ENCODE data around the gene CPNE9. TPM values are rescaled to one million over a fixed set of nuclear protein-coding genes. Genes with fewer than 3 reads are reported as not detected.

The CPNE9 gene
- total RNA-seq, 1 experiment from 2014 or later = not detected

DNA sequence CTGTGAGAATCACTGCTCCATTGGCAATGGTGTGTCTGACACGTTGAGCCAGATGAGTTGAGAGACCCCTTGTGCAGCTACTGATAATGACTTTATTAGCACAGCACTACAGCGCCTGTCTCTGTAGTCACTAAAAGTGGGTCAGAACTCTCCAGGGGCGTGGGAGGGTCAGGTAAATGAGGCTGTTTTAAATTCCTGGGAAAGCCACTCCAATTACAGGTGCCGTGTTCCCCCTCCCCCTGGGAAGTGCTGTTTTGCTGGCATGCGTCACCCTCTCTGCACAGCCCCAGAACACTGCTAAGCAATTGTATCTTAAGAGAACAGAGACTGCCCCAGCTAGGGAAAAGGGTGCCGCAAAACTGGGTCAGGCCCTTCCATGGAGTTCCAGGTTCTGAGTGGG lies 21.5 kb upstream of the CPNE9 start:
- ChIA-PET POLR2A (no interaction called here), CTCF (no interaction called here)

GRCh38 chr3:9683426-9683825 lies 20.2 kb upstream of the CPNE9 start:
- intact Hi-C loops (cut with micrococcal nuclease; ENCODE audit: unreplicated experiment) = no loop called here
- Mint-ChIP-seq H3K4me3 (ENCODE audit: unreplicated experiment) (no peak overlapping the region), H3K9me3 (ENCODE audit: unreplicated experiment) (no peaks in the 10 kb centered on the region), H3K4me1 (ENCODE audit: low read depth, unreplicated experiment) (peaks cover 26% of the 10 kb centered on the region), H3K27me3 (ENCODE audit: insufficient read depth, unreplicated experiment) (no peaks in the 10 kb centered on the region), H3K27ac (ENCODE audit: unreplicated experiment) (no peak overlapping the region), H3K36me3 (ENCODE audit: insufficient read depth, unreplicated experiment) (peaks cover 19% of the 10 kb centered on the region)
- POLR2A ChIA-PET = no interaction called here
- Histone ChIP-seq H3K27me3 (replicated peaks; ENCODE audit: control insufficient read depth, insufficient read depth, low read length) (no peaks in the 10 kb centered on the region), H3K36me3 (ENCODE audit: control insufficient read depth, insufficient read depth, low read length) (peaks cover 1% of the 10 kb centered on the region; the same call in 1 of the 2 replicates), H3K4me3 (ENCODE audit: low read depth, low read length) (no peak overlapping the region), H3K4me1 (peaks cover 13% of the 10 kb centered on the region), H3K9me3 (no peaks in the 10 kb centered on the region)
- CTCF ChIA-PET = no interaction called here
- DNase-seq = no peak
- BruUV-seq (replicated peaks) = no TSS peak
- TF ChIP-seq CTCF (IDR thresholded peaks at IDR 0.05; ENCODE audit: insufficient read depth in 1 of 2, low read depth in 1 of 2, low read length in 1 of 2, severe bottlenecking in 1 of 2, unreplicated experiment in 1 of 2) = no peak

More for the DNA sequence above, 21.5 kb upstream of the CPNE9 start:
- Mint-ChIP-seq H3K27me3 (ENCODE audit: insufficient read depth, unreplicated experiment) (no peaks in the 10 kb centered on the region), H3K4me1 (ENCODE audit: low read depth, unreplicated experiment) (peaks cover 26% of the 10 kb centered on the region), H3K27ac (ENCODE audit: unreplicated experiment) (no peak overlapping the region), H3K36me3 (ENCODE audit: insufficient read depth, unreplicated experiment) (peaks cover 19% of the 10 kb centered on the region), H3K4me3 (ENCODE audit: unreplicated experiment) (no peak overlapping the region), H3K9me3 (ENCODE audit: unreplicated experiment) (no peaks in the 10 kb centered on the region)
- Histone ChIP-seq H3K4me3 (ENCODE audit: low read depth, low read length) (no peak overlapping the region), H3K27me3 (replicated peaks; ENCODE audit: control insufficient read depth, insufficient read depth, low read length) (no peaks in the 10 kb centered on the region), H3K4me1 (peaks cover 13% of the 10 kb centered on the region), H3K9me3 (no peaks in the 10 kb centered on the region), H3K36me3 (ENCODE audit: control insufficient read depth, insufficient read depth, low read length) (peaks cover 1% of the 10 kb centered on the region; the same call in 1 of the 2 replicates)
- intact Hi-C loops (cut with micrococcal nuclease; ENCODE audit: unreplicated experiment) = no loop called here
- TF ChIP-seq CTCF (IDR thresholded peaks at IDR 0.05; ENCODE audit: insufficient read depth in 1 of 2, low read depth in 1 of 2, low read length in 1 of 2, severe bottlenecking in 1 of 2, unreplicated experiment in 1 of 2) = no peak
- BruUV-seq (replicated peaks) = no TSS peak
- DNase-seq = no peak

- H3K36me3 ChIP-seq (ENCODE audit: control insufficient read depth, insufficient read depth, low read length) = peaks cover 1% of the 10 kb centered on the region; the same call in 1 of the 2 replicates
- CTCF ChIA-PET = no interaction called here
These were observed 18.2 kb upstream of the CPNE9 start for GRCh38 chr3:9685216-9686049.

More at GRCh38 chr3:9685216-9686049, 18.2 kb upstream of the CPNE9 start:
- no TSS peak for BruUV-seq (replicated peaks)
- peaks cover 17% of the 10 kb centered on the region for H3K4me1 Mint-ChIP-seq (ENCODE audit: low read depth, unreplicated experiment)
- no peak overlapping the region for H3K4me3 Mint-ChIP-seq (ENCODE audit: unreplicated experiment)
- no peak for TF ChIP-seq CTCF (IDR thresholded peaks at IDR 0.05; ENCODE audit: insufficient read depth in 1 of 2, low read depth in 1 of 2, low read length in 1 of 2, severe bottlenecking in 1 of 2, unreplicated experiment in 1 of 2)
- H3K4me3 ChIP-seq (ENCODE audit: low read depth, low read length) = no peak overlapping the region
- H3K27me3 ChIP-seq (replicated peaks; ENCODE audit: control insufficient read depth, insufficient read depth, low read length) = no peaks in the 10 kb centered on the region
- H3K36me3 Mint-ChIP-seq (ENCODE audit: insufficient read depth, unreplicated experiment) = peaks cover 32% of the 10 kb centered on the region
- no peak overlapping the region for H3K27ac Mint-ChIP-seq (ENCODE audit: unreplicated experiment)
- no peaks in the 10 kb centered on the region for H3K27me3 Mint-ChIP-seq (ENCODE audit: insufficient read depth, unreplicated experiment)
- no peak for DNase-seq
- no peaks in the 10 kb centered on the region for H3K9me3 ChIP-seq
- no peaks in the 10 kb centered on the region for H3K9me3 Mint-ChIP-seq (ENCODE audit: unreplicated experiment)
- intact Hi-C loops (cut with micrococcal nuclease; ENCODE audit: unreplicated experiment) = no loop called here
- POLR2A ChIA-PET = no interaction called here
- H3K4me1 ChIP-seq = peaks cover 13% of the 10 kb centered on the region
